BE2C (cell line): Measurements from ENCODE around the gene MPI.

Source experiments
- DNase-seq: peaks from one replicate; pipeline ENCODE4 v3.0.0-alpha.2; 2020
- H3K27me3 ChIP-seq: fragments of 250-450 bp; sonication (Bioruptor Pico); 2 replicates; pipeline ENCODE4 v1.5.1; 2020; ENCODE audit warnings: mild to moderate bottlenecking
- H3K36me3 ChIP-seq: fragments of 250-450 bp; sonication (Bioruptor Pico); 2 replicates; pipeline ENCODE4 v1.5.1; 2020; ENCODE audit warnings: mild to moderate bottlenecking
- H3K4me1 ChIP-seq: fragments of 250-450 bp; sonication (Bioruptor Pico); 2 replicates; pipeline ENCODE4 v1.5.1; 2020
- H3K4me3 ChIP-seq: 2 replicates; pipeline ENCODE4 v1.5.1; 2011; ENCODE audit warnings: low read depth, low read length
- H3K9me3 ChIP-seq: fragments of 250-450 bp; sonication (Bioruptor Pico); 2 replicates; pipeline ENCODE4 v1.5.1; 2020
- TF ChIP-seq, protein P1 (sequence below): IDR thresholded peaks from 2 replicates; pipeline ENCODE4 v1.5.1; 2012; ENCODE audit warnings: mild to moderate bottlenecking, low read depth, low read length

MPI gene

GRCh38 chr15:74901612-74902063, 11.8 kb downstream of the MPI start:
- Histone ChIP-seq H3K4me1 (no peaks in the 10 kb centered on the region), H3K9me3 (no peaks in the 10 kb centered on the region), H3K4me3 (no peak overlapping the region), H3K36me3 (peaks cover 54% of the 10 kb centered on the region), H3K27me3 (no peaks in the 10 kb centered on the region)
- peak; percentile 53 for DNase-seq
- TF ChIP-seq, protein P1, sequence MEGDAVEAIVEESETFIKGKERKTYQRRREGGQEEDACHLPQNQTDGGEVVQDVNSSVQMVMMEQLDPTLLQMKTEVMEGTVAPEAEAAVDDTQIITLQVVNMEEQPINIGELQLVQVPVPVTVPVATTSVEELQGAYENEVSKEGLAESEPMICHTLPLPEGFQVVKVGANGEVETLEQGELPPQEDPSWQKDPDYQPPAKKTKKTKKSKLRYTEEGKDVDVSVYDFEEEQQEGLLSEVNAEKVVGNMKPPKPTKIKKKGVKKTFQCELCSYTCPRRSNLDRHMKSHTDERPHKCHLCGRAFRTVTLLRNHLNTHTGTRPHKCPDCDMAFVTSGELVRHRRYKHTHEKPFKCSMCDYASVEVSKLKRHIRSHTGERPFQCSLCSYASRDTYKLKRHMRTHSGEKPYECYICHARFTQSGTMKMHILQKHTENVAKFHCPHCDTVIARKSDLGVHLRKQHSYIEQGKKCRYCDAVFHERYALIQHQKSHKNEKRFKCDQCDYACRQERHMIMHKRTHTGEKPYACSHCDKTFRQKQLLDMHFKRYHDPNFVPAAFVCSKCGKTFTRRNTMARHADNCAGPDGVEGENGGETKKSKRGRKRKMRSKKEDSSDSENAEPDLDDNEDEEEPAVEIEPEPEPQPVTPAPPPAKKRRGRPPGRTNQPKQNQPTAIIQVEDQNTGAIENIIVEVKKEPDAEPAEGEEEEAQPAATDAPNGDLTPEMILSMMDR: peak; percentile 90

- Histone ChIP-seq H3K9me3 (no peaks in the 10 kb centered on the region), H3K4me3 (no peak overlapping the region), H3K27me3 (no peaks in the 10 kb centered on the region), H3K4me1 (no peaks in the 10 kb centered on the region), H3K36me3 (peaks cover 53% of the 10 kb centered on the region)
- no peak for DNase-seq
- TF ChIP-seq, protein P1: no peak
These were observed 12.6 kb downstream of the MPI start for GRCh38 chr15:74902295-74903075.

DNA sequence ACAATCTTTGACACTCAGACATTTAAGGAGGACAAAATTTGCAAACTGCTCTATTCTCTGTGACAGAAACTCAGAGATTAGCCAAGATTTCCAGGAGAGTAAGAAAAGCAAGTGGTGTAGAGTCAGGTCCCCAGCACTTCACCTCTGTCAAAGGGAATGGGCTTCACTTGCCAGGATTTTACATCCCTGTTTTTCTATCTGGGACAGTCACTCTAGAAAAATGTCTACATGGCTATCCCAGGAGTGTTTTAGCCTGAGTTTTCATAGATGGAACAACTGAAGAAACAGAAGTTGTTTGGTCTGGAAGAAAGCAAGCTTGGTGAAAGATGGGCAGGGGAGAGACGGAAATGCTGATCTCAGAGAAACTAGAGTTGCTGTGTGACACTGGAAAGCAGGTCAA, 13.8 kb downstream of the MPI start:
- no peaks in the 10 kb centered on the region for H3K4me1 ChIP-seq
- DNase-seq: no peak
- no peaks in the 10 kb centered on the region for H3K27me3 ChIP-seq
- TF ChIP-seq, protein P1: no peak
- peaks cover 53% of the 10 kb centered on the region for H3K36me3 ChIP-seq
- no peaks in the 10 kb centered on the region for H3K9me3 ChIP-seq
- no peak overlapping the region for H3K4me3 ChIP-seq

- no peaks in the 10 kb centered on the region for H3K4me1 ChIP-seq
- no peak for DNase-seq
- TF ChIP-seq, protein P1: no peak
- peaks cover 48% of the 10 kb centered on the region for H3K36me3 ChIP-seq
- H3K27me3 ChIP-seq: no peaks in the 10 kb centered on the region
- no peaks in the 10 kb centered on the region for H3K9me3 ChIP-seq
- no peak overlapping the region for H3K4me3 ChIP-seq
These were observed 14.5 kb downstream of the MPI start for GRCh38 chr15:74904190-74904805.

DNA sequence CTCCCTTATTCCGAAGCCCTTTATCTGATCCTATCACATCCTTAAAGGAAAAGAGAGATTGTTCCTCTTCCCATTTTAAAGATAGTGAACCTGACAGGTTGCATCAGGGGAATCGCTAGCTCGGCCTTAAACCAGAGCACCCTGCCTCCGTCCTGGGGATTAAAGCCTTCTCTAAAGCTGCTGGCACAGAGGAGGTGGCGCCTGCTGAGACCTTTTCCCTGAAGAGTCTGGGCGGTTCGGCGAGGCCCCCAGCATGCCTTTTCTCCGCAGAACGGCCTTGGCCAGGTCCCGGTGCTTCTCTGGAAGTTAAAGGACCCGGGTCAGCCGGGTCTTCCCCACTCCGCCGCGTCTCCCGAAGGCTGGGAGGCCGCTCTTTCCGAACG, 16.2 kb downstream of the MPI start:
- Histone ChIP-seq H3K27me3 (no peaks in the 10 kb centered on the region), H3K4me1 (no peaks in the 10 kb centered on the region), H3K36me3 (peaks cover 34% of the 10 kb centered on the region), H3K4me3 (peak overlapping the region; percentile 94), H3K9me3 (no peaks in the 10 kb centered on the region)
- TF ChIP-seq, protein P1: no peak
- no peak for DNase-seq
